Stomach (tissue), 9 donors: Measurements from ENCODE around the gene MAPK1. TPM values are rescaled to one million over a fixed set of nuclear protein-coding genes. Genes with fewer than 3 reads are reported as not detected.
"Not testable (repeated sequence)": the region's sequence is repeated elsewhere in the genome, so short reads cannot be mapped to it uniquely, and the experiment has no call there.

Experiments used
- DNase-seq, 2 donors: peaks; one replicate each; pipeline versions ENCODE4 v3.0.0 to v3.0.0-alpha.2; 2013 to 2019
- H3K27ac ChIP-seq, 5 donors: fragments of 200-600 bp in 4 of 5; sonication (generic) in 4 of 5; one replicate each; pipeline ENCODE4 v1.5.1; 2013 to 2019; ENCODE audit warnings: mild to moderate bottlenecking in 1 of 5, moderate library complexity in 1 of 5
- H3K27me3 ChIP-seq, 3 donors: fragments of 200-600 bp; sonication (generic); one replicate each; pipeline ENCODE4 v1.5.1; 2017 to 2019; ENCODE audit warnings: mixed run types in 1 of 3
- H3K36me3 ChIP-seq, 4 donors: fragments of 200-600 bp; sonication (generic); 1 replicate in 3 of 4; 2 replicates in 1 of 4; pipeline ENCODE4 v1.5.1; 2016 to 2019
- H3K4me1 ChIP-seq, 4 donors: fragments of 200-600 bp; sonication (generic); one replicate each; pipeline ENCODE4 v1.5.1; 2016 to 2019
- H3K4me3 ChIP-seq, 4 donors: fragments of 200-600 bp; sonication (generic) in 3 of 4; one replicate each; pipeline ENCODE4 v1.5.1; 2016 to 2019; ENCODE audit warnings: mild to moderate bottlenecking in 1 of 4
- H3K9me3 ChIP-seq, 4 donors: fragments of 200-600 bp; sonication (generic); one replicate each; pipeline ENCODE4 v1.5.1; 2016 to 2019
- CTCF ChIP-seq, 7 experiments: fragments of 450-650 bp in 4 of 7; fragments of 200-600 bp in 3 of 7; sonication (generic) in 3 of 7; IDR thresholded peaks; one replicate each; pipeline ENCODE4 v1.5.1; 2016 to 2019; ENCODE audit warnings: antibody characterized with exemption in 7 of 7, control low read depth in 2 of 7, mild to moderate bottlenecking in 1 of 7
- EP300 ChIP-seq: sonication (generic); formaldehyde crosslinking; IDR thresholded peaks from one replicate; pipeline ENCODE4 v1.6.1; 2017; ENCODE audit warnings: antibody characterized with exemption
- POLR2A ChIP-seq, 4 donors: fragments of 450-650 bp; IDR thresholded peaks; one replicate each; pipeline ENCODE4 v1.6.1; 2016; ENCODE audit warnings: antibody characterized with exemption in 4 of 4, control low read depth in 2 of 4, mild to moderate bottlenecking in 1 of 4, moderate library complexity in 1 of 4
- POLR2AphosphoS5 ChIP-seq, 3 donors: sonication (generic); formaldehyde crosslinking; IDR thresholded peaks; one replicate each; pipeline ENCODE4 v1.6.1; 2016; ENCODE audit warnings: antibody characterized with exemption in 3 of 3
- WGBS, 5 donors: extraction: QIAGEN DNeasy Blood & Tissue Kit in 3 of 5; methylation state at CpG; one replicate each; pipeline versions ENCODE4 v1.1.5 to v1.1.7; 2013 to 2018; 5-methylcytosine and 5-hydroxymethylcytosine counted together
- intact Hi-C: fragments of 100-400 bp; cut with DNase I; formaldehyde crosslinking; loops from one replicate; pipeline ENCODE4 v1.15.1; 2023; ENCODE audit warnings: low total_unique reads
- polyA plus RNA-seq, 3 donors: library from polyadenylated mRNA; stranded (reverse); fragments of 200-250 nt; gene quantifications; one replicate each; pipeline ENCODE4 v1.2.3, GENCODE V29; 2013
- total RNA-seq, 5 donors: library from RNA; depleted of rRNA; stranded (reverse); fragments of >200 nt; gene quantifications; one replicate each; pipeline versions ENCODE4 v1.1.0 to v1.2.3, GENCODE V29; 2014 to 2016
- donor health status: healthy with polysubstance abuse.
- donor health status: Bipolar disorder and iron deficiency.
- donor health status: healthy.

Gene MAPK1
- total and polyA plus RNA-seq, 8 donors: 10.4 to 81.6 (median 44.2) TPM

- H3K9me3 ChIP-seq: no peaks in the 10 kb centered on the region
- WGBS, 5 donors: 63 to 72% (median 68%) methylated on average over 4 of the region's 4 CpGs
- H3K27ac ChIP-seq: no peak overlapping the region
- no peak for TF ChIP-seq CTCF (IDR thresholded peaks at IDR 0.05)
- TF ChIP-seq EP300: no peak
- no peak for TF ChIP-seq POLR2AphosphoS5 (IDR thresholded peaks at IDR 0.05)
- no peak for TF ChIP-seq POLR2A (IDR thresholded peaks at IDR 0.05)
- H3K4me3 ChIP-seq: no peak overlapping the region
- no peaks in the 10 kb centered on the region for H3K36me3 ChIP-seq
- peaks cover 0 to 14% (median 11%) of the 10 kb centered on the region in 4 donors for H3K4me1 ChIP-seq
- no peaks in the 10 kb centered on the region for H3K27me3 ChIP-seq
- intact Hi-C loops: no loop called here
- no peak for DNase-seq
Observed at GRCh38 chr22:21718499-21718898, 148.9 kb downstream of the MAPK1 start.

GRCh38 chr22:21716395-21717122 lies 150.9 kb downstream of the MAPK1 start:
- H3K36me3 ChIP-seq, H3K27me3 ChIP-seq, DNase-seq, H3K4me3 ChIP-seq, H3K9me3 ChIP-seq, intact Hi-C loops, H3K27ac ChIP-seq: not testable (repeated sequence)
- peaks cover 0 to 23% (median 15%) of the 10 kb centered on the region in 4 donors for H3K4me1 ChIP-seq
- 79 to 94% (median 92%) methylated on average over 13 to 15 of the region's 15 CpGs for WGBS, 5 donors

- no peaks in the 10 kb centered on the region for H3K9me3 ChIP-seq
- H3K36me3 ChIP-seq: no peaks in the 10 kb centered on the region
- 28 to 54% (median 44%) methylated on average over 3 of the region's 3 CpGs for WGBS, 5 donors
- no peak for DNase-seq
- intact Hi-C loops: loop anchor here (5.0 kb wide), 1 partner anchor 228 kb away; no protein-coding TSS in a partner anchor
- no peak overlapping the region for H3K27ac ChIP-seq
- TF ChIP-seq EP300: no peak
- no peak for TF ChIP-seq POLR2AphosphoS5 (IDR thresholded peaks at IDR 0.05)
- TF ChIP-seq POLR2A (IDR thresholded peaks at IDR 0.05): no peak
- no peak for TF ChIP-seq CTCF (IDR thresholded peaks at IDR 0.05)
- H3K27me3 ChIP-seq: no peaks in the 10 kb centered on the region
- no peak overlapping the region for H3K4me3 ChIP-seq
- H3K4me1 ChIP-seq: peaks cover 0 to 23% (median 15%) of the 10 kb centered on the region in 4 donors
Observed at GRCh38 chr22:21714786-21715185, 152.7 kb downstream of the MAPK1 start.

GRCh38 chr22:21714059-21714770 lies 153.2 kb downstream of the MAPK1 start:
- Histone ChIP-seq H3K4me3 (no peak overlapping the region), H3K9me3 (no peaks in the 10 kb centered on the region), H3K27me3 (no peaks in the 10 kb centered on the region), H3K4me1 (peaks cover 0 to 23% (median 15%) of the 10 kb centered on the region in 4 donors), H3K36me3 (peaks cover 0 to under 1% (median 0%) of the 10 kb centered on the region in 4 donors), H3K27ac (no peak overlapping the region)
- intact Hi-C loops: loop anchor here (5.0 kb wide), 1 partner anchor 228 kb away; no protein-coding TSS in a partner anchor
- no peak for TF ChIP-seq CTCF (IDR thresholded peaks at IDR 0.05)
- 70 to 80% (median 74%) methylated on average over 16 to 32 of the region's 32 CpGs for WGBS, 5 donors
- peak in 1 of 2 donors; percentile 63 for DNase-seq
